ENCODE results near the gene CAPRIN1. TPM values are rescaled to one million over a fixed set of nuclear protein-coding genes. Genes with fewer than 3 reads are reported as not detected.

Gene CAPRIN1
- total RNA-seq, 3 donors from 2014 or later (not counting 1 experiment from before 2014, with no cell fraction given) = 118 to 158 (median 137) TPM

DNA sequence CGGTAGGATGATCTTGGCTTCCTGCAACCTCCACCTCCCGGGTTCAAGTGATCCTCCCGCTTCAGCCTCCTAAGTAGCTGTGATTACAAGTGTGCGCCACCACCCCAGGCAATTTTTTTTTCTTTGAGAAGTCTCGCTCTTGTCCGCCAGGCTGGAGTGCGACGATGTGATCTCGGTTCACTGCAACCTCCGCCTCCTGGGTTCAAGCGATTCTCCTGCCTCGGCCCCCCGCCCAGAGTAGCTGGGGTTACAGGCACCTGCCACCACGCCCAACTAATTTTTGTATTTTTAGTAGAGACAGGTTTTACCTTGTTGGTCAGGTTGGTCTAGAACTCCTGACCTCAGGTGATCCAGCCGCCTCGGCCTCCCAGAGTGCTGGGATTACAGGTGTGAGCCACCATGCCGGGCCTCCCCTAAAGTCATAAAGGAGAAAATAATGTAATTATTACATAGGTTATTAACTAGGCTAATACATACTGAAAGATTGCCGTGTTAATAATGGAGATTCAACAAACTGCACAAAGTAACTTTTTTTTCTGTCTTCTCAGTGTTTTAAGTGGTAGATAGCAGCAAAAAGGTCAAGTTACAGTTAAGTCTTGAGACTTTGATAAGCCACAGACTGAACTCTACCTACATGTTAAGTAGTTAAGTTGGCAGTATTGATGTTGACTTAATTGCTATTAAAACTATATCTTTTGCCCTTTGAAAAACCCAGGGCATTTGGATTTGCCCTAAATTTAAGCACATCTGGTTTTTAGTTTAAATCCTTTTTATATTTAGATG lies 3.9 kb downstream of the CAPRIN1 start:
- intact Hi-C loops (cut with micrococcal nuclease) = loop anchor here (10.0 kb wide), 1 partner anchor 1161 kb away; the partner anchor contains the start of gene QSER1
- peak overlapping the region; percentile 48 to 96 for H3K27ac Mint-ChIP-seq
- ATAC-seq (no peak), DNase-seq (no peak)
- 97% methylated on average over 16 of the region's 18 CpGs for WGBS (ENCODE audit: insufficient coverage)
- Histone ChIP-seq H3K9me3 (ENCODE audit: control insufficient read depth, insufficient read depth, low read length) (no peaks in the 10 kb centered on the region), H3K4me3 (ENCODE audit: low read length) (no peak overlapping the region), H3K27me3 (ENCODE audit: control insufficient read depth, insufficient read depth, low read length) (no peaks in the 10 kb centered on the region), H3K27ac (ENCODE audit: low read length) (no peak overlapping the region), H3K4me1 (ENCODE audit: control insufficient read depth, insufficient read depth, low read length) (peaks cover 26% of the 10 kb centered on the region), H3K36me3 (ENCODE audit: control insufficient read depth, insufficient read depth, low read length) (peaks cover 13% of the 10 kb centered on the region)
- H3K9me3 Mint-ChIP-seq = no peaks in the 10 kb centered on the region
- H3K4me1 Mint-ChIP-seq = peaks cover 48 to 50% of the 10 kb centered on the region in 2 donors
- peak overlapping the region; percentile 74 for H3K4me3 Mint-ChIP-seq
- no peaks in the 10 kb centered on the region for H3K27me3 Mint-ChIP-seq (ENCODE audit: low read depth in 2 of 2)
- no peaks in the 10 kb centered on the region for H3K36me3 Mint-ChIP-seq
- TF ChIP-seq, protein P1, sequence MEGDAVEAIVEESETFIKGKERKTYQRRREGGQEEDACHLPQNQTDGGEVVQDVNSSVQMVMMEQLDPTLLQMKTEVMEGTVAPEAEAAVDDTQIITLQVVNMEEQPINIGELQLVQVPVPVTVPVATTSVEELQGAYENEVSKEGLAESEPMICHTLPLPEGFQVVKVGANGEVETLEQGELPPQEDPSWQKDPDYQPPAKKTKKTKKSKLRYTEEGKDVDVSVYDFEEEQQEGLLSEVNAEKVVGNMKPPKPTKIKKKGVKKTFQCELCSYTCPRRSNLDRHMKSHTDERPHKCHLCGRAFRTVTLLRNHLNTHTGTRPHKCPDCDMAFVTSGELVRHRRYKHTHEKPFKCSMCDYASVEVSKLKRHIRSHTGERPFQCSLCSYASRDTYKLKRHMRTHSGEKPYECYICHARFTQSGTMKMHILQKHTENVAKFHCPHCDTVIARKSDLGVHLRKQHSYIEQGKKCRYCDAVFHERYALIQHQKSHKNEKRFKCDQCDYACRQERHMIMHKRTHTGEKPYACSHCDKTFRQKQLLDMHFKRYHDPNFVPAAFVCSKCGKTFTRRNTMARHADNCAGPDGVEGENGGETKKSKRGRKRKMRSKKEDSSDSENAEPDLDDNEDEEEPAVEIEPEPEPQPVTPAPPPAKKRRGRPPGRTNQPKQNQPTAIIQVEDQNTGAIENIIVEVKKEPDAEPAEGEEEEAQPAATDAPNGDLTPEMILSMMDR (IDR thresholded peaks at IDR 0.05) = no peak

DNA sequence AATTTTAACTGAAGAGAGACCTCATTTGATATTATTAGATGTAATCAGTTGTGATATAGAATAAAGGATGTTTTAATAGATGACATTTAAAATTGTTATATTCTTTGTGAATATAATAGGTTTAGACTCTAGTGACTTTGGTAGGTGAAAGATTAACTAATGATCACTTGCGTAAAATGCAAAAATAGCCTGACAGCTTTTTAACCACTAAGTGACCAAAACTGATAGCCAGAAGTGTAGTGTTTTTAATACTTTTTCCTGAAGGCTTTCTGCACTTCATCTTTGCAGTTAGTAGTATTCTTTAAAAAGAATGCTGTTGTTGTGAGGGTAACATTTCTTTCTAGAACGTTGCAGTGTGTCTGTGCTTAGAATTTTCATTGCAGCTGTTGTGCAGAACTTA lies 5.1 kb downstream of the CAPRIN1 start:
- WGBS (ENCODE audit: insufficient coverage) = 30% methylated on average over 2 of the region's 2 CpGs
- H3K27me3 ChIP-seq (ENCODE audit: control insufficient read depth, insufficient read depth, low read length) = no peaks in the 10 kb centered on the region
- peaks cover 23% of the 10 kb centered on the region for H3K4me1 ChIP-seq (ENCODE audit: control insufficient read depth, insufficient read depth, low read length)
- ATAC-seq (no peak), DNase-seq (no peak)
- TF ChIP-seq, protein P1 (IDR thresholded peaks at IDR 0.05) = no peak
- Mint-ChIP-seq H3K9me3 (no peaks in the 10 kb centered on the region), H3K27ac (peak overlapping the region; percentile 32 to 96), H3K27me3 (ENCODE audit: low read depth in 2 of 2) (no peaks in the 10 kb centered on the region), H3K4me3 (no peak overlapping the region), H3K4me1 (peaks cover 44 to 50% of the 10 kb centered on the region in 2 donors), H3K36me3 (no peaks in the 10 kb centered on the region)
- no peak overlapping the region for H3K27ac ChIP-seq (ENCODE audit: low read length)
- intact Hi-C loops (cut with micrococcal nuclease) = loop anchor here (10.0 kb wide), 1 partner anchor 1162 kb away; the partner anchor contains the start of gene QSER1
- peaks cover 18% of the 10 kb centered on the region for H3K36me3 ChIP-seq (ENCODE audit: control insufficient read depth, insufficient read depth, low read length)
- H3K4me3 ChIP-seq (ENCODE audit: low read length) = no peak overlapping the region
- H3K9me3 ChIP-seq (ENCODE audit: control insufficient read depth, insufficient read depth, low read length) = no peaks in the 10 kb centered on the region

DNA sequence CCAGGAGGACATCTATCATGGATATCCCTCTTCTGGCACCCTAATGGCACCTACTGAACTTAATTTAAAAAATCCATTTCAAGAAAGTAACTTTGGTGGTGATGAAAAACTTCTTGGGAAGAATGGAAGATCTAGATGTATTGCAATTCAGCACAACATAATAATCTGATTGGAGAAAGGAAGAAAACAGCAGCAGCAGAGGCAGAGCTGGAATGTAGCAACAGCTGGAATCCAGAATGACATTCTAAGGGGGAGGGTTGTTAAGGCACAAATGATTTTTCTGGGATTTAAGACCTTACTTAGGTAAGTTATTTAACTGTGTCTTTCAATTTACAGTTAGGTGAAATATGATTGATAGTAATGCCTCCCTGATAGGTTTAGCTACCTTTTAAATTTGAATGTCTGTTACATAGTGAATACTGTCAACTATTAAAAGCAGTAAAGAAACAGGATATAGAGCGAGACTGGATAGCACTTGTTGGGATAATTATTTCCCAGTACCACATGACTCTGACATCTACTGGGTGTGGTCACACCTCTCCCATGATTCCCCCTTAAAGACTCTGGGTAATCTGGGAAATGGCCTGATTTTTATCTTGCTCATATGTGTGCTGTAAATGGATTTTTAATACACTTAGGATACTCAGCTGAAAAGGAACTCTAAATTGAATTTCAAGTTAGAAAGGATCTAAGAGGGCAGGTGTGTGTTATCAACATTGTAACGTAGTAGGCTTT lies 11.7 kb downstream of the CAPRIN1 start:
- Mint-ChIP-seq H3K27ac (peak overlapping the region; percentile 75 to 82), H3K4me3 (no peak overlapping the region), H3K9me3 (no peaks in the 10 kb centered on the region), H3K36me3 (no peaks in the 10 kb centered on the region), H3K27me3 (ENCODE audit: low read depth in 2 of 2) (no peaks in the 10 kb centered on the region), H3K4me1 (peaks cover 58 to 64% of the 10 kb centered on the region in 2 donors)
- Histone ChIP-seq H3K36me3 (ENCODE audit: control insufficient read depth, insufficient read depth, low read length) (peaks cover 14% of the 10 kb centered on the region), H3K9me3 (ENCODE audit: control insufficient read depth, insufficient read depth, low read length) (no peaks in the 10 kb centered on the region), H3K4me1 (ENCODE audit: control insufficient read depth, insufficient read depth, low read length) (peaks cover 26% of the 10 kb centered on the region), H3K27ac (ENCODE audit: low read length) (no peak overlapping the region), H3K4me3 (ENCODE audit: low read length) (no peak overlapping the region), H3K27me3 (ENCODE audit: control insufficient read depth, insufficient read depth, low read length) (no peaks in the 10 kb centered on the region)
- ATAC-seq = no peak
- intact Hi-C loops (cut with micrococcal nuclease) = no loop called here
- DNase-seq = no peak
- WGBS (ENCODE audit: insufficient coverage) = 88% methylated on average over 1 of the region's 2 CpGs
- TF ChIP-seq, protein P1 (IDR thresholded peaks at IDR 0.05) = no peak
